NCI-H1048 (cell line): ENCODE data around the gene HLTF.
A peak's percentile ranks its signal among the peaks of the same experiment; 100 is the strongest.
"Not testable (repeated sequence)": the region's sequence is repeated elsewhere in the genome, so short reads cannot be mapped to it uniquely, and the experiment has no call there.

ENCODE experiments used
- DNase-seq: peaks from one replicate; lab custom pipeline; 2025; lab: John Stamatoyannopoulos, UW

Gene HLTF

DNA sequence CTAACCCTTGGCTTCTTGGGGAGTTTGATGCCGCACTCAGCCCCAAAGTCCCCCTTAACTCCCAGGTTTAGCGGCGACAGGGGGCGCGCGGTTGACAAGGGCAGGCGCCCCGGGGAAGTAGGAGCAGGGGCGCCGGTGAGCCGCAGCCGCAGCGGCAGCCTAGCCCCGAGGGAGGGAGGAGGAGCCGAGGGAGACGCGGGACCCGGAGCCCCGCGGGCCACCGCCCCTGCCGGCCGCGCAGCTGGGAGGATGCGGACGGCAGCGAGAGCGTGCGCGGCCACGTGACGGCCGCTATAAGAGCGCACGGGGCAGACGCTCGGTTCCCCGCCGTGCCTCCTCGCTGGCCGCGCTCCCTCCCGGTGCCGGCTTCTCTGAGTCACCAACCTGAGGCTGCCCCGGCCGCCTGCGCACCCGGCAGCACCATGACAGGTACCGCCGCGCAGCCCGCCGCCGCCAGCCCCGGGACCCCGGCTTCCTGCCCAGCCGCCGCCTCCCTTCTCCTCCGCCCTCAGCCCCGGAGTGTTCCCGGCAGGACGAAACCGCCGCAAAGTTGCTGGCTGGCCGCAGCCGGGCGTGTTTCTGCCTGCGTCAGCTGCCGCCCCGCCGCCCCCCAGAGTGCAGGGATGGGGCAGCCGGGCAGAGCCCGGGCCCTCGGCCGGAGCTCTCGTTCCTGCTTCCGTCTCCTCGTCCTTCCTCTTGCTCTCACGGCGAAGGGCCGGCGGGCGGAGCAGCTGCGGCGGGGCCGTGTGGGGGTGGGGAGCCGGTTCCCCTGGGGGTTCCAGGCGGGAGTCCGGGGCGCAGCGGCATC is 94.9 kb downstream of the HLTF start, which contains the start of gene GYG1:
Gene GYG1 (plus strand): TSS at position 322 of the 808 bp plus-strand sequence. CDS start 101 bp downstream, at position 423.
- DNase-seq, result peak; percentile 15

DNA sequence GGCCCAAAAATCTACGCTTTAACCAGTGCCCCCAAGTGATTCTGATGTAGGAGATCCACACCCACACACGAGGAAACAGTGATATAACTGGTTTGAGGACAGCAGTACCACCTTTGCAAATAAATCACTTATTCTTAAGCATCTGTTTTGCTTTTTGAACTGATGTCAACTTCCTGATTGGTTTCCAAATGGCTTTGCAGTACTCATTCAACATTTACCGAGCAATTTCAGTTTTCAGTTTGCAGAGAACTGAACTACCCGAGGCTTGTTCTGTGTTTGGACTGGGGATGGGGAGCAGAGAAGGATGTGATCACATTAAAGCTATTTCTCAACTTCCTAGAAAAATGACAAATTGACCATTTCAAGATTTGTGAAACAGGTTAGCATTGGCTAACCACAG is 96.1 kb downstream of the HLTF start:
- DNase-seq, result no peak

DNA sequence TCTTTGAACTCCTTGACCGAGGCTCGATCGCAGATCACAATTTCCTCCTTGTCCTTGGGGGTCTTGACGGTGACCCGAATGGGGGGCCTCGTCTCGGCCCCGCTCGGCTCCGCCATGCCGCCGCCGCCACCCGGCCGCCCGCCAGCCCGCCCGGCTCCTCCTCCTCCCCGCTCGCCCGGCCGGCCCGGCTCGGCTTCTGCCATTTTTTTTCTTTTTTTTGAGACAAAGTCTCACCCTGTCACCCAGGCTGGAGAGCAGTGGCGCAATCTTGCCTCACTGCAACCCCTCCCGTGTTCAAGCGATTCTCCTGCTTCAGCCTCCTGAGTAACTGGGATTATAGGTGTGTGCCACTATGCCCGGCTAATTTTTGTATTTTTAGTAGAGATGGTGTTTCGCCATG is 98.8 kb downstream of the HLTF start:
- DNase-seq, result not testable (repeated sequence)

DNA sequence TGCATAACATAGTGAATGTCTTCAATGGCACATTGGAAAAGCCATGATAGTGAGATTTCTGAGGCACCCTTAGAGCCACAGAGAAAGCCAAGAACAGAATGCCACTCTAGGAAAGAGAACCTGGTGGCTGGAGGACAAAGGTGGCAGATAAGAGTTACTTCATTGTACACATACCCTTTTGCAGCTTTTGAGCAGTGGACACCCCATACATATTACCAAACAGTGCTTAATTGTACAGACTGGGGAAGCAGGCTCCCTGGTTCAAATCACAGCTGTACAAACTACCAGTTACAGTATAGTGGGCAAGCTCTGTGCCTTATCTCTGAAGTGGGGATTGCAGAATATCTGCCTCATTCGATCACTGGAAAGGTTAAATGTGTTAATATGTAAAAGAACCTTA is 105.1 kb downstream of the HLTF start:
- DNase-seq, result no peak
